Nephron (organoid): Measurements from ENCODE around the gene ST3GAL3.

Experiments used
- H3K27ac Mint-ChIP-seq, 3 experiments: 2 replicates each; pipeline ENCODE4 v1.8.0; 2020; ENCODE audit warnings: mixed read lengths in 3 of 3, mild to moderate bottlenecking in 2 of 3, moderate library complexity in 1 of 3
- H3K27me3 Mint-ChIP-seq: 2 replicates; pipeline ENCODE4 v1.8.0; 2021; ENCODE audit warnings: low read depth, mild to moderate bottlenecking, moderate library complexity, mixed read lengths
- H3K36me3 Mint-ChIP-seq: 2 replicates; pipeline ENCODE4 v1.8.0; 2020; ENCODE audit warnings: low read depth, mixed read lengths
- H3K4me1 Mint-ChIP-seq: 2 replicates; pipeline ENCODE4 v1.8.0; 2020; ENCODE audit warnings: mixed read lengths
- H3K4me3 Mint-ChIP-seq, 3 experiments: 2 replicates each; pipeline ENCODE4 v1.8.0; 2020; ENCODE audit warnings: mild to moderate bottlenecking in 3 of 3, mixed read lengths in 3 of 3, moderate library complexity in 2 of 3
- H3K9me3 Mint-ChIP-seq: 2 replicates; pipeline ENCODE4 v1.8.0; 2020; ENCODE audit warnings: mixed read lengths
- CTCF ChIP-seq, 3 experiments: fragments of 200-600 bp; sonication (generic); IDR thresholded peaks; one replicate each; pipeline ENCODE4 v1.5.0; 2021; ENCODE audit warnings: antibody characterized with exemption in 3 of 3; ENCODE audit not compliant: unreplicated experiment in 3 of 3

The ST3GAL3 gene

GRCh38 chr1:43965316-43965715, 258.0 kb downstream of the ST3GAL3 start:
- Mint-ChIP-seq H3K27me3 (no peaks in the 10 kb centered on the region), H3K9me3 (no peaks in the 10 kb centered on the region), H3K36me3 (peaks cover 23% of the 10 kb centered on the region), H3K27ac (no peak overlapping the region), H3K4me3 (no peak overlapping the region), H3K4me1 (peaks cover 8% of the 10 kb centered on the region)
- no peak for TF ChIP-seq CTCF (IDR thresholded peaks at IDR 0.05; ENCODE audit: unreplicated experiment in 3 of 3)

GRCh38 chr1:43968348-43968948, 261.1 kb downstream of the ST3GAL3 start:
- Mint-ChIP-seq H3K27me3 (no peaks in the 10 kb centered on the region), H3K4me1 (peaks cover 16% of the 10 kb centered on the region), H3K36me3 (peaks cover 13% of the 10 kb centered on the region), H3K27ac (no peak overlapping the region), H3K9me3 (no peaks in the 10 kb centered on the region), H3K4me3 (peak overlapping the region; percentile 40 to 62 (median 46))
- TF ChIP-seq CTCF (IDR thresholded peaks at IDR 0.05; ENCODE audit: unreplicated experiment in 3 of 3), result no peak

- no peaks in the 10 kb centered on the region for H3K9me3 Mint-ChIP-seq
- no peak for TF ChIP-seq CTCF (IDR thresholded peaks at IDR 0.05; ENCODE audit: unreplicated experiment in 3 of 3)
- peaks cover 13% of the 10 kb centered on the region for H3K36me3 Mint-ChIP-seq
- H3K27me3 Mint-ChIP-seq, result no peaks in the 10 kb centered on the region
- H3K4me3 Mint-ChIP-seq, result peak overlapping the region; percentile 93 to 96 (median 94)
- H3K27ac Mint-ChIP-seq, result peak overlapping the region in 1 of 3 experiments; percentile 35
- H3K4me1 Mint-ChIP-seq, result peaks cover 24% of the 10 kb centered on the region
Observed at GRCh38 chr1:43969416-43969745, 262.0 kb downstream of the ST3GAL3 start.

- Mint-ChIP-seq H3K27ac (peak within 1 kb of the TSS in 1 of 3 experiments; percentile 35), H3K36me3 (peaks cover 13% of the 10 kb centered on the region), H3K9me3 (no peaks in the 10 kb centered on the region), H3K27me3 (no peaks in the 10 kb centered on the region), H3K4me3 (peak within 1 kb of the TSS; percentile 93 to 96 (median 94)), H3K4me1 (peaks cover 25% of the 10 kb centered on the region)
- TF ChIP-seq CTCF (IDR thresholded peaks at IDR 0.05; ENCODE audit: unreplicated experiment in 3 of 3), result no peak
Observed at GRCh38 chr1:43969746-43970466, 262.6 kb downstream of the ST3GAL3 start, which contains the start of gene DPH2. TSS of gene DPH2 (plus strand) at chr1:43970010. CDS start at chr1:43970176, 166 bp downstream.

- Mint-ChIP-seq H3K9me3 (no peaks in the 10 kb centered on the region), H3K27ac (no peak overlapping the region), H3K36me3 (peaks cover 13% of the 10 kb centered on the region), H3K4me1 (peaks cover 25% of the 10 kb centered on the region), H3K27me3 (no peaks in the 10 kb centered on the region), H3K4me3 (peak overlapping the region; percentile 93 to 96 (median 94))
- no peak for TF ChIP-seq CTCF (IDR thresholded peaks at IDR 0.05; ENCODE audit: unreplicated experiment in 3 of 3)
Observed at GRCh38 chr1:43970502-43970901, 263.2 kb downstream of the ST3GAL3 start.
